Measurements from ENCODE around the gene TPST2.

The TPST2 gene

GRCh38 chr22:26621663-26622062 lies 31.7 kb upstream of the TPST2 start, which contains the start of gene CRYBA4:
Gene CRYBA4 (plus strand): TSS chr22:26621963. CDS start chr22:26622597, 634 bp downstream.
- ATAC-seq (ENCODE audit: low read depth): no peak

GRCh38 chr22:26620197-26620596 lies 30.3 kb upstream of the TPST2 start:
- ATAC-seq (ENCODE audit: low read depth): no peak
- TF ChIP-seq CTCF (IDR thresholded peaks at IDR 0.05; ENCODE audit: poor library complexity, severe bottlenecking): no peak
- no peak overlapping the region for H3K4me3 ChIP-seq (ENCODE audit: severe bottlenecking)
- no peaks in the 10 kb centered on the region for H3K4me1 ChIP-seq (ENCODE audit: insufficient read depth, poor library complexity, severe bottlenecking)
- no peaks in the 10 kb centered on the region for H3K36me3 ChIP-seq (ENCODE audit: low read depth)
- no peak for DNase-seq (ENCODE audit: low spot score)
- no peaks in the 10 kb centered on the region for H3K9me3 ChIP-seq (ENCODE audit: severe bottlenecking)
- H3K27me3 ChIP-seq (ENCODE audit: insufficient read depth, poor library complexity, severe bottlenecking): no peaks in the 10 kb centered on the region
- no peak overlapping the region for H3K27ac ChIP-seq (ENCODE audit: poor library complexity, severe bottlenecking)

More at GRCh38 chr22:26621663-26622062, 31.7 kb upstream of the TPST2 start, which contains the start of gene CRYBA4:
- Histone ChIP-seq H3K9me3 (ENCODE audit: severe bottlenecking) (no peaks in the 10 kb centered on the region), H3K4me1 (ENCODE audit: insufficient read depth, poor library complexity, severe bottlenecking) (no peaks in the 10 kb centered on the region), H3K36me3 (ENCODE audit: low read depth) (no peaks in the 10 kb centered on the region), H3K27ac (ENCODE audit: poor library complexity, severe bottlenecking) (no peak within 1 kb of the TSS), H3K27me3 (ENCODE audit: insufficient read depth, poor library complexity, severe bottlenecking) (no peaks in the 10 kb centered on the region), H3K4me3 (ENCODE audit: severe bottlenecking) (no peak within 1 kb of the TSS)
- TF ChIP-seq CTCF (IDR thresholded peaks at IDR 0.05; ENCODE audit: poor library complexity, severe bottlenecking): no peak
- no peak for DNase-seq (ENCODE audit: low spot score)

- Histone ChIP-seq H3K9me3 (ENCODE audit: severe bottlenecking) (no peaks in the 10 kb centered on the region), H3K4me1 (ENCODE audit: insufficient read depth, poor library complexity, severe bottlenecking) (no peaks in the 10 kb centered on the region)
Measured at GRCh38 chr22:26619510-26619909, 29.6 kb upstream of the TPST2 start.

GRCh38 chr22:26618455-26618854 lies 28.5 kb upstream of the TPST2 start:
- ATAC-seq (ENCODE audit: low read depth): no peak
- H3K27me3 ChIP-seq (ENCODE audit: insufficient read depth, poor library complexity, severe bottlenecking): no peaks in the 10 kb centered on the region

More at GRCh38 chr22:26619510-26619909, 29.6 kb upstream of the TPST2 start:
- ATAC-seq (ENCODE audit: low read depth) (no peak), DNase-seq (ENCODE audit: low spot score) (no peak)
- no peaks in the 10 kb centered on the region for H3K27me3 ChIP-seq (ENCODE audit: insufficient read depth, poor library complexity, severe bottlenecking)
- TF ChIP-seq CTCF (IDR thresholded peaks at IDR 0.05; ENCODE audit: poor library complexity, severe bottlenecking): no peak
- H3K27ac ChIP-seq (ENCODE audit: poor library complexity, severe bottlenecking): no peak overlapping the region
- no peaks in the 10 kb centered on the region for H3K36me3 ChIP-seq (ENCODE audit: low read depth)
- no peak overlapping the region for H3K4me3 ChIP-seq (ENCODE audit: severe bottlenecking)

More at GRCh38 chr22:26618455-26618854, 28.5 kb upstream of the TPST2 start:
- Histone ChIP-seq H3K9me3 (ENCODE audit: severe bottlenecking) (no peaks in the 10 kb centered on the region), H3K36me3 (ENCODE audit: low read depth) (no peaks in the 10 kb centered on the region), H3K27ac (ENCODE audit: poor library complexity, severe bottlenecking) (no peak overlapping the region), H3K4me1 (ENCODE audit: insufficient read depth, poor library complexity, severe bottlenecking) (no peaks in the 10 kb centered on the region), H3K4me3 (ENCODE audit: severe bottlenecking) (no peak overlapping the region)
- DNase-seq (ENCODE audit: low spot score): no peak
- TF ChIP-seq CTCF (IDR thresholded peaks at IDR 0.05; ENCODE audit: poor library complexity, severe bottlenecking): no peak
